ENCODE results near the gene SNX18. TPM values are rescaled to one million over a fixed set of nuclear protein-coding genes. Genes with fewer than 3 reads are reported as not detected.
"Not testable (repeated sequence)": the region's sequence is repeated elsewhere in the genome, so short reads cannot be mapped to it uniquely, and the experiment has no call there.

SNX18 gene
- polyA plus RNA-seq, 4 donors, result 3.4 to 28.7 (median 8.1) TPM

- 22 to 68% (median 44%) methylated on average over 2 of the region's 2 CpGs for WGBS, 3 donors
- DNase-seq (no peak), FAIRE-seq (no peak)
- no peak overlapping the region for H3K27ac ChIP-seq (ENCODE audit: low read depth in 1 of 3, low read length in 2 of 3)
- no peak overlapping the region for H3K4me3 ChIP-seq (ENCODE audit: low read depth in 1 of 3, low read length in 3 of 3)
- H3K27me3 ChIP-seq (ENCODE audit: control insufficient read depth in 3 of 3, insufficient read depth in 3 of 3, low read length in 3 of 3), result no peaks in the 10 kb centered on the region
- H3K36me3 ChIP-seq (ENCODE audit: control insufficient read depth in 3 of 3, insufficient read depth in 2 of 3, low read depth in 1 of 3, low read length in 3 of 3), result peaks cover 0 to 19% (median 0%) of the 10 kb centered on the region in 3 donors
- H3K4me1 ChIP-seq (ENCODE audit: control insufficient read depth in 3 of 3, insufficient read depth in 2 of 3, low read depth in 1 of 3, low read length in 2 of 3), result peaks cover 27 to 62% (median 46%) of the 10 kb centered on the region in 3 donors
- no peaks in the 10 kb centered on the region for H3K9me3 ChIP-seq (ENCODE audit: control insufficient read depth in 2 of 2, insufficient read depth in 1 of 2, low read depth in 1 of 2, low read length in 1 of 2)
Observed at GRCh38 chr5:54529565-54529964, 12.0 kb downstream of the SNX18 start.

DNA sequence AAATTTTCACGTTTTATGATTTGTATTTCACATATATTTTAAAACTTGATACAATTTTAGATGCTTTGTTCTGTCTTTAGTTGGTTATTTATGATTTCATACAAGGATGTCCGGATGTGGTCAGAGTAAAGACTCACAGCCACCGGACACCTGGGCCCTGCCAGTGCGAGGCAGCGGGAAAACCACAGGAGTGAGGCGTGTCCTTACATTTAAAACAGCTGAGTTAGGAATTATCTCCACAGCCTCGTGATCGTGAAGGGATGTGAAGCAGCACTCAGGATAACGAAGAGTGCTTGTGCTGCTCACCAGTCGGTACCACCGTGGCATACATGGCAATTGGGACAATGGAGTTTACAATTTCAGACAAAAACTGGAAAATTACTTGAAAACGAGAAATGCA, 14.0 kb downstream of the SNX18 start:
- Histone ChIP-seq H3K27ac (ENCODE audit: low read depth in 1 of 3, low read length in 2 of 3) (peak overlapping the region in 1 of 3 donors; percentile 6), H3K4me1 (ENCODE audit: control insufficient read depth in 3 of 3, insufficient read depth in 2 of 3, low read depth in 1 of 3, low read length in 2 of 3) (peaks cover 26 to 56% (median 42%) of the 10 kb centered on the region in 3 donors), H3K27me3 (ENCODE audit: control insufficient read depth in 3 of 3, insufficient read depth in 3 of 3, low read length in 3 of 3) (no peaks in the 10 kb centered on the region), H3K4me3 (ENCODE audit: low read depth in 1 of 3, low read length in 3 of 3) (no peak overlapping the region), H3K9me3 (ENCODE audit: control insufficient read depth in 2 of 2, insufficient read depth in 1 of 2, low read depth in 1 of 2, low read length in 1 of 2) (no peaks in the 10 kb centered on the region), H3K36me3 (ENCODE audit: control insufficient read depth in 3 of 3, insufficient read depth in 2 of 3, low read depth in 1 of 3, low read length in 3 of 3) (peaks cover 0 to 11% (median 0%) of the 10 kb centered on the region in 3 donors)
- FAIRE-seq, result no peak
- 59 to 69% (median 67%) methylated on average over 12 of the region's 12 CpGs for WGBS, 3 donors
- no peak for DNase-seq

GRCh38 chr5:54533541-54534190, 16.1 kb downstream of the SNX18 start:
- Histone ChIP-seq H3K9me3 (ENCODE audit: control insufficient read depth in 2 of 2, insufficient read depth in 1 of 2, low read depth in 1 of 2, low read length in 1 of 2) (no peaks in the 10 kb centered on the region), H3K27ac (ENCODE audit: low read depth in 1 of 3, low read length in 2 of 3) (peak overlapping the region; percentile 55 to 56 (median 56)), H3K4me1 (ENCODE audit: control insufficient read depth in 3 of 3, insufficient read depth in 2 of 3, low read depth in 1 of 3, low read length in 2 of 3) (peaks cover 20 to 46% (median 26%) of the 10 kb centered on the region in 3 donors), H3K36me3 (ENCODE audit: control insufficient read depth in 3 of 3, insufficient read depth in 2 of 3, low read depth in 1 of 3, low read length in 3 of 3) (peaks cover 0 to 8% (median 0%) of the 10 kb centered on the region in 3 donors), H3K27me3 (ENCODE audit: control insufficient read depth in 3 of 3, insufficient read depth in 3 of 3, low read length in 3 of 3) (no peaks in the 10 kb centered on the region), H3K4me3 (ENCODE audit: low read depth in 1 of 3, low read length in 3 of 3) (no peak overlapping the region)
- DNase-seq (peak; percentile 31 to 59), FAIRE-seq (no peak)
- 32 to 46% (median 41%) methylated on average over 10 of the region's 10 CpGs for WGBS, 3 donors

GRCh38 chr5:54534191-54535004, 16.8 kb downstream of the SNX18 start:
- no peak overlapping the region for H3K4me3 ChIP-seq (ENCODE audit: low read depth in 1 of 3, low read length in 3 of 3)
- no peaks in the 10 kb centered on the region for H3K27me3 ChIP-seq (ENCODE audit: control insufficient read depth in 3 of 3, insufficient read depth in 3 of 3, low read length in 3 of 3)
- WGBS, 3 donors, result 30 to 38% (median 37%) methylated on average over 4 of the region's 4 CpGs
- peak overlapping the region; percentile 11 to 63 (median 56) for H3K27ac ChIP-seq (ENCODE audit: low read depth in 1 of 3, low read length in 2 of 3)
- peaks cover 0 to 10% (median 3%) of the 10 kb centered on the region in 3 donors for H3K36me3 ChIP-seq (ENCODE audit: control insufficient read depth in 3 of 3, insufficient read depth in 2 of 3, low read depth in 1 of 3, low read length in 3 of 3)
- DNase-seq (peak in 1 of 2 donors; percentile 43), FAIRE-seq (no peak)
- H3K9me3 ChIP-seq (ENCODE audit: control insufficient read depth in 2 of 2, insufficient read depth in 1 of 2, low read depth in 1 of 2, low read length in 1 of 2), result no peaks in the 10 kb centered on the region
- H3K4me1 ChIP-seq (ENCODE audit: control insufficient read depth in 3 of 3, insufficient read depth in 2 of 3, low read depth in 1 of 3, low read length in 2 of 3), result peaks cover 15 to 40% (median 23%) of the 10 kb centered on the region in 3 donors

DNA sequence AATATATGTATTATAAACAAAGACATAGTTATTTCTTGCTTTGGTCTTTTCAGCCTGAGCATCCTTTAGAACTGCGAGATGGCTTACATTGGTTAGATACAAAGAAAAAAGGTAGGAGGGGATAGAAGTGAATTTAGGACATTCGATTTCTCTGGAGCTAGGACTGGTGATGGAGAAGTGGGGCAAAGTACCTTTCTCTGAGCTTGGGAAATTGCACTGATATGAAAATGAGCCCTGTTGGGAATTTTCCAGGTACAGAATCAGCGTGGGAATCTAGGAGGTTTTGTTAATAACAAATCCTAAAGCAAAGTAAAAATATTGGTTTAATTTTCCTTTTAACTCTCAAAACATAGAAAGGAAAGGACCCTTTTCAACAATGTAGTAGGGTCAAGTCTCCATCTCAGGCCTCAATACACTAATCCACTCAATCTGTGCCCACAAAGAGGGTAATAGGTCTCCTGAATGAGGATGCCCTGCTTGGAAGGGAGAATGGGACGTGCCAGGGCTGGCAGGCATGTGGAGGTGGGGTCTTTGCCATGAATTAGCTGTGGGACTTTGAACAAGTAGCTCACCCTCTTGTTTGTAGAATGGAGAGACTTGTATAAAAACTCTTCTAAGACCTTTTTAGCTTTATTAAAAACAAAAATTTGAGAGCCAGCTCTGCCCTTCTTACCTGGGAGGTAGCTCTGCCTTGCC, 17.7 kb downstream of the SNX18 start:
- Histone ChIP-seq H3K4me1 (ENCODE audit: control insufficient read depth in 3 of 3, insufficient read depth in 2 of 3, low read depth in 1 of 3, low read length in 2 of 3) (peaks cover 10 to 38% (median 23%) of the 10 kb centered on the region in 3 donors), H3K9me3 (ENCODE audit: control insufficient read depth in 2 of 2, insufficient read depth in 1 of 2, low read depth in 1 of 2, low read length in 1 of 2) (no peaks in the 10 kb centered on the region), H3K36me3 (ENCODE audit: control insufficient read depth in 3 of 3, insufficient read depth in 2 of 3, low read depth in 1 of 3, low read length in 3 of 3) (peaks cover 0 to 14% (median 4%) of the 10 kb centered on the region in 3 donors), H3K27ac (ENCODE audit: low read depth in 1 of 3, low read length in 2 of 3) (no peak overlapping the region), H3K4me3 (ENCODE audit: low read depth in 1 of 3, low read length in 3 of 3) (no peak overlapping the region), H3K27me3 (ENCODE audit: control insufficient read depth in 3 of 3, insufficient read depth in 3 of 3, low read length in 3 of 3) (no peaks in the 10 kb centered on the region)
- DNase-seq (peak in 1 of 2 donors; percentile 54), FAIRE-seq (no peak)
- whole genome bisulfite sequencing, 3 donors, result 21 to 63% (median 46%) methylated on average over 4 of the region's 4 CpGs

GRCh38 chr5:54536375-54536774, 18.8 kb downstream of the SNX18 start:
- H3K4me3 ChIP-seq (ENCODE audit: low read depth in 1 of 3, low read length in 3 of 3); H3K9me3 ChIP-seq (ENCODE audit: control insufficient read depth in 2 of 2, insufficient read depth in 1 of 2, low read depth in 1 of 2, low read length in 1 of 2); H3K27me3 ChIP-seq (ENCODE audit: control insufficient read depth in 3 of 3, insufficient read depth in 3 of 3, low read length in 3 of 3); FAIRE-seq; DNase-seq; H3K27ac ChIP-seq (ENCODE audit: low read depth in 1 of 3, low read length in 2 of 3): not testable (repeated sequence)
- Histone ChIP-seq H3K4me1 (ENCODE audit: control insufficient read depth in 3 of 3, insufficient read depth in 2 of 3, low read depth in 1 of 3, low read length in 2 of 3) (peaks cover 10 to 34% (median 20%) of the 10 kb centered on the region in 3 donors), H3K36me3 (ENCODE audit: control insufficient read depth in 3 of 3, insufficient read depth in 2 of 3, low read depth in 1 of 3, low read length in 3 of 3) (peaks cover 0 to 12% (median 4%) of the 10 kb centered on the region in 3 donors)
- 94 to 97% (median 95%) methylated on average over 6 of the region's 6 CpGs for WGBS, 3 donors

DNA sequence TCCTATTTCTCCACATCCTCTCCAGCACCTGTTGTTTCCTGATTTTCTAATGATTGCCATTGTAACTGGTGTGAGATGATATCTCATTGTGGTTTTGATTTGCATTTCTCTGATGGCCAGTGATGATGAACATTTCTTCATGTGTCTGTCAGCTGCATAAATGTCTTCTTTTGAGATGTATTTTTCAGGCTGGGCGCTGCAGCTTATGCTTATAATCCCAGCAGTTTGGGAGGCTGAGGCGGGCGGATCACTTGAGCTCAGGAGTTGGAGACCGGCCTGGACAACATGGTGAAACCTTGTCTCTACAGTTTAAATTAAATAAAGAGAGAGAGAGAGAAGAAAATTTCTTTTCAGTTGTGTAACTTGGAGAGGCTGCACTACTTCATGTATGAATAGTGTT, 19.3 kb downstream of the SNX18 start:
- not testable (repeated sequence) for DNase-seq; H3K36me3 ChIP-seq (ENCODE audit: control insufficient read depth in 3 of 3, insufficient read depth in 2 of 3, low read depth in 1 of 3, low read length in 3 of 3); H3K4me3 ChIP-seq (ENCODE audit: low read depth in 1 of 3, low read length in 3 of 3); H3K27me3 ChIP-seq (ENCODE audit: control insufficient read depth in 3 of 3, insufficient read depth in 3 of 3, low read length in 3 of 3); H3K27ac ChIP-seq (ENCODE audit: low read depth in 1 of 3, low read length in 2 of 3); H3K9me3 ChIP-seq (ENCODE audit: control insufficient read depth in 2 of 2, insufficient read depth in 1 of 2, low read depth in 1 of 2, low read length in 1 of 2); FAIRE-seq
- H3K4me1 ChIP-seq (ENCODE audit: control insufficient read depth in 3 of 3, insufficient read depth in 2 of 3, low read depth in 1 of 3, low read length in 2 of 3), result peaks cover 10 to 30% (median 20%) of the 10 kb centered on the region in 3 donors
- WGBS, 3 donors, result 77 to 96% (median 79%) methylated on average over 4 of the region's 4 CpGs

DNA sequence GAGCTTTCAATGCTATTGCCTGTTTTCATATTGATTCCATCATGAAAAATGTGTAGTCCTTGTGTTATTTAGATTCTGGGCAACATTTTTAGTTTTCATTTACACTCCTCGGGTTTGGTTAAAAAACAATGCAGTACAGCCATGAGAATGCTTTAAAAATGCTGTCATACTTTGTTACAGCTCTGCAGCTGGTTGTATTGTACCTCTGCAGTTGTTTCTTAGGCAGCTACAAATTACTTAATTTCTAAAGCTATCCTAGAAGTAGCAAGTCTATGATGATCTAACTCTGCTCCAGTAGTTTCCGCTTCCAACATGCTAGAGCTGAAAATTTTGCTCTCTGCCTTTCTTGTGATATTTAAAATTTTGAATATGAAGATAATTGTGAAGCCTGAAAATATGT, 20.2 kb downstream of the SNX18 start:
- 73 to 87% (median 79%) methylated on average over 2 of the region's 2 CpGs for WGBS, 3 donors
- Histone ChIP-seq H3K9me3 (ENCODE audit: control insufficient read depth in 2 of 2, insufficient read depth in 1 of 2, low read depth in 1 of 2, low read length in 1 of 2) (no peaks in the 10 kb centered on the region), H3K27me3 (ENCODE audit: control insufficient read depth in 3 of 3, insufficient read depth in 3 of 3, low read length in 3 of 3) (no peaks in the 10 kb centered on the region), H3K4me1 (ENCODE audit: control insufficient read depth in 3 of 3, insufficient read depth in 2 of 3, low read depth in 1 of 3, low read length in 2 of 3) (peaks cover 10 to 27% (median 24%) of the 10 kb centered on the region in 3 donors), H3K27ac (ENCODE audit: low read depth in 1 of 3, low read length in 2 of 3) (no peak overlapping the region), H3K36me3 (ENCODE audit: control insufficient read depth in 3 of 3, insufficient read depth in 2 of 3, low read depth in 1 of 3, low read length in 3 of 3) (peaks cover 0 to 6% (median 4%) of the 10 kb centered on the region in 3 donors), H3K4me3 (ENCODE audit: low read depth in 1 of 3, low read length in 3 of 3) (no peak overlapping the region)
- FAIRE-seq, result no peak
- no peak for DNase-seq

Measured in small intestine (tissue), 7 donors.